Activated CD4-positive, alpha-beta memory T cell treated with anti-CD3 and anti-CD28 coated beads for 36 hours (primary cell): ENCODE measurements around the gene UBE2L3. TPM values are rescaled to one million over a fixed set of nuclear protein-coding genes. Genes with fewer than 3 reads are reported as not detected.
"Not testable (repeated sequence)": the region's sequence is repeated elsewhere in the genome, so short reads cannot be mapped to it uniquely, and the experiment has no call there.

Source experiments
- CTCF ChIA-PET: fragments of 350-600 bp; sonication (Branson Sonifier 250); formaldehyde crosslinking; loops from one replicate; lab custom pipeline; 2021; ENCODE audit warnings: antibody characterized with exemption, inconsistent platforms; lab: Charles Lee
- POLR2A ChIA-PET: fragments of 350-600 bp; sonication (Branson Sonifier 250); formaldehyde crosslinking; loops from one replicate; lab custom pipeline; 2021; ENCODE audit warnings: antibody characterized with exemption; lab: Charles Lee
- DNase-seq: peaks from one replicate; pipeline ENCODE4 v3.0.0-alpha.2; 2020
- H3K27ac Mint-ChIP-seq: one replicate; pipeline ENCODE4 v1.8.0; 2021; ENCODE audit warnings: mixed read lengths
- H3K27me3 Mint-ChIP-seq: one replicate; pipeline ENCODE4 v1.8.0; 2021; ENCODE audit warnings: mixed read lengths
- H3K36me3 Mint-ChIP-seq: one replicate; pipeline ENCODE4 v1.8.0; 2021; ENCODE audit warnings: mixed read lengths
- H3K4me1 Mint-ChIP-seq: one replicate; pipeline ENCODE4 v1.8.0; 2021; ENCODE audit warnings: low read depth, mixed read lengths
- H3K4me3 Mint-ChIP-seq: one replicate; pipeline ENCODE4 v1.8.0; 2021; ENCODE audit warnings: mild to moderate bottlenecking, mixed read lengths
- H3K9me3 Mint-ChIP-seq: one replicate; pipeline ENCODE4 v1.8.0; 2021; ENCODE audit warnings: mixed read lengths
- intact Hi-C: fragments of 100-400 bp; cut with micrococcal nuclease; formaldehyde crosslinking; loops from one replicate; pipeline ENCODE4 v1.15.1; 2023
- total RNA-seq, 2 experiments: library from RNA; stranded (reverse); gene quantifications; one replicate each; pipeline ENCODE4 v1.2.3, GENCODE V29; 2021

UBE2L3 gene
- total RNA-seq, 2 experiments from 2014 or later, result 52.4 to 53.1 TPM

DNA sequence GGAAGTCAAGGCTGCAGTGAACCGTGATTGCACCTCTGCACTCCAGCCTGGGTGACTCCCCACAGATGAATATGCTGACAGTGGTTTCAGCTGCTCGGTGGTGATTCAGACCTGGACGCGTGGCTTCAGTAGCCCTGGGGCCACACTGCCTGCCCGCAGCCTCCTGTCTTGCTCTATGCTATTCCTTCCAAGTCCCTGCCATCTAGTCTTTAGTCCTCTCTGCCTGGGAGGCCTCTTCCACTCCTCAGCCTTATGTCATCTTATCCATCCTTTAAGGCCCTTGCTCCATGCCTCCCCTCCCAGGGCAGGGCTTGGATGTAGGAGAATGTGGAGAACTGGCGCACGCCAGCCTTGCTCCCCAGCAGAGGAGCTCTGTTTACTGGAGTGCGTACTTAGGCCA, 39.3 kb downstream of the UBE2L3 start:
- H3K9me3 Mint-ChIP-seq, result no peaks in the 10 kb centered on the region
- intact Hi-C loops, result no loop called here
- H3K36me3 Mint-ChIP-seq, result peaks cover 14% of the 10 kb centered on the region
- H3K27ac Mint-ChIP-seq, result no peak overlapping the region
- ChIA-PET CTCF (interaction anchor here (0.8 to 2.2 kb wide), 5 partner anchors 16 to 40 kb away, joined by 3 to 7 read pairs (median 4); partner anchors contain the start of genes SDF2L1 and YDJC), POLR2A (interaction anchor here (0.9 kb wide), 1 partner anchor 19 kb away, joined by 3 read pairs; no protein-coding TSS in a partner anchor)
- H3K27me3 Mint-ChIP-seq, result no peaks in the 10 kb centered on the region
- peaks cover 33% of the 10 kb centered on the region for H3K4me1 Mint-ChIP-seq
- H3K4me3 Mint-ChIP-seq, result no peak overlapping the region
- DNase-seq, result no peak

DNA sequence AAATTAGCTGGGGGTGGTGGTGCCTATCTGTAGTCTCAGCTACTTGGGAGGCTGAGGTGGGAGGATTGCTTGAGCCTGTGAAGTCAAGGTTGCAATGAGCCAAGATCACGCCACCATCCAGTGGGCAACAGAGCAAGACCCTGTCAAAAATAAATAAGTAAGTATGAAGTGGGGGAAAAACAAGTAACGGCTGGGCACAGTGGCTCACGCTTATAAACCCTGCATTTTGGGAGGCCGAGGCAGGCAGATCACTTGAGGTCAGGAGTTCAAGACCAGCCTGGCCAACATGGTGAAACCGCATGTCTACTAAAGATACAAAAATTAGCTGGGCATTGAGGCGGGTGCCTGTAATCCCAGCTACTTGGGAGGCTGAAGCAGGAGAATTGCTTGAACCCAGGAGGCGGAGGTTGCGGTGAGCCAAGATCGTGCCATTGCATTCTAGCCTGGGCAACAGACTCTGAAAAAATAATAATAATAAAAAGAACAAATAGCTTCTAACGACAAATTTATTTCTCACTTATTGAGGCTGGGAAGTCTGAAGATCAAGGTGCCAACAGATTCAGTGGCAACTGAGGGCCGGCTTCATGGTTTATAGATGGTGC, 42.1 kb downstream of the UBE2L3 start:
- H3K4me3 Mint-ChIP-seq, intact Hi-C loops, POLR2A ChIA-PET, H3K27ac Mint-ChIP-seq, H3K9me3 Mint-ChIP-seq, DNase-seq, H3K27me3 Mint-ChIP-seq: not testable (repeated sequence)
- Mint-ChIP-seq H3K4me1 (peaks cover 39% of the 10 kb centered on the region), H3K36me3 (peaks cover 22% of the 10 kb centered on the region)
- CTCF ChIA-PET, result interaction anchor here (1.4 to 3.3 kb wide), 3 partner anchors 13 to 37 kb away, joined by 6 to 15 read pairs (median 6); partner anchors contain the start of gene YDJC

DNA sequence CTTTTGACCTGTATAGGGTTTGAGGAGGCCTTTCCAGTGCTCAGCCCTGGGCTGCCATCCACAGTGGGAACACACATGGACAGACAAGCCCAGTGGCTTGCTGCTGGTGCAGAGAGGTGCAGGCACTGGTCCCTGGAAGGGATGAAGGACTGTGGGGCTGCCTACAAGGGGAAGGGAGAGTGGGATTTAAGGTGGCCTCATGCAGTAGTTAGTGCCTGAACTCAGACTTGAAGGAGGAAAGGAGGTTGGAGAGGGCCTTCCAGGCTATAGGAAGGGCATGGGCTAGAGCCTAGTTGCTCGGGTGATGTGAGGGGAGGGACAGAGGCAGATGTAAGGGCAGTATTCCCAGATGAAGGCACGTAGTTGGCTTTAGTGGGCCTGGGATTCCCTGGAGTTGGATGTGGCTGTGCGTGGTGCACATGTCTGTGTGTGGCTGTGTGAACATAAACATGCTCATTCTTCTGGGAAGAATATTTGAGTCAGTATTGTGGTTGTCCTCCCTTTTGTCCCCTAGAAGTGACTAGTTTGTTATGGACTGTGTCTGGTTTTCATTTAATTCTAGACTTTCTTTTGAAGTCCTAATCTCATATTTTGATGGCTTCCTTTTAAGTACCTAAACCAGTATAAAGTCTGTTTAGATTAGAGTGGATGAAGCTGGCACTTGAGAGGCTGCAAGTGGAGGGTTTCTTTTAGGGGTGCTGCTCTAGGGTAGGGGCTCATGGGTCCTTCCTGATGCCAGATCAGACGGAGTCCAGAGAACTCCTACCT, 43.9 kb downstream of the UBE2L3 start:
- intact Hi-C loops, result no loop called here
- Mint-ChIP-seq H3K4me1 (peaks cover 36% of the 10 kb centered on the region), H3K36me3 (peaks cover 26% of the 10 kb centered on the region), H3K4me3 (no peak overlapping the region), H3K27ac (peak overlapping the region; percentile 84), H3K27me3 (no peaks in the 10 kb centered on the region), H3K9me3 (no peaks in the 10 kb centered on the region)
- DNase-seq, result no peak
- ChIA-PET POLR2A (no interaction called here), CTCF (interaction anchor here (3.3 kb wide), 1 partner anchor 18 kb away, joined by 15 read pairs; the partner anchor contains the start of gene YDJC)

DNA sequence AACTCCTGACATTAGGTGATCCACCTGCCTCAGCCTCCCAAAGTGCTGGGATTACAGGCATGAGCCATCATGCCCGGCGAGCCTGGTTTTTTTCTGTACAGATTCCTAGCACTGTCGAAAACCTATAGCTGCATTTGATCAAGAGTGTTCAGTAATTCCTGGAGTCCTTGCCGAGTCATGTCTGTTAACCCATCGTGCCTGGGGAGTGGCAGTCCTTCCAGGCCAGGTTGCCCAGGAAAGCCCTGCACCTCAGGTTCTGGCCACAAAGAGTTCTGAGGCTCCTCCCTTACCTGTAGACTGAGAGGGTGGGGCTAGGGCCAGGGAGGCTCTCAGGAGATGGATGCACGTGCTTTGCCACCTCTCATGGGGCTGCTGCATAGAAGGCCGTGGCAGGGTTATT, 45.3 kb downstream of the UBE2L3 start:
- H3K27me3 Mint-ChIP-seq, result no peaks in the 10 kb centered on the region
- H3K27ac Mint-ChIP-seq, result no peak overlapping the region
- H3K9me3 Mint-ChIP-seq, result no peaks in the 10 kb centered on the region
- peaks cover 24% of the 10 kb centered on the region for H3K36me3 Mint-ChIP-seq
- ChIA-PET CTCF (interaction anchor here (0.7 to 1.4 kb wide), 2 partner anchors 9 to 34 kb away, joined by 3 read pairs; no protein-coding TSS in a partner anchor), POLR2A (no interaction called here)
- no peak for DNase-seq
- H3K4me1 Mint-ChIP-seq, result peaks cover 27% of the 10 kb centered on the region
- H3K4me3 Mint-ChIP-seq, result no peak overlapping the region
- intact Hi-C loops, result no loop called here

DNA sequence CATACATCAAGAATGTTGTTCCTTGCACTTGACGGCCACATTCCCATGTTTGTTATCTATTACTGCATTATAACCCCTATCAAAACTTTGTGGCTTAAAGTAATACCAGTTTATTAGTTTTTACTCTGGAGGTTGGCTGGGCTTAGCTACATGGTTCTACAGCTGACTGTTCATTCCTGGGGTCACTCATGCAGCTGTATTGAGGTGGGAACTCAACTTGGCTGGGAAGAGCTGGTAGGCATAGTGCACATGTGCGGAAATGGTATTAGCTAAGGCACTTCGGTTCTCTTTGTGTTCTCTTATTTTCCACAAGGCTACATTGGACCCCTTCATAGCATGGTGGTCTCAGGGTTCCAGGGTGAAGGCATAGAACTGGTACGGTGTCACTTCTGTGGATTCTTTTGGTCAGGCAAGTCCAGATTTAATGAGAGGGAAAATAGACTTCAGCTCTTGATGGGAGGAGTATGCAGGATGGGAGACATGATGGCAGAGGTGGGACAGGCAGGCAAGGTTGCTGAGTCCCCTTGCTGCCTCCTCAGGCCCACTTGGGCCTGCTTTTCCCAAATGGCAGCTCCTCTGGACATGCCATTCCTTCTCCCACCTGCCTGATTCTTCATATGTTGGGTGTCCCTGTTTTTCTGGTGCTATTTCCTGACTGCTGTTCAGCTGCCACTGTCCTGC, 46.2 kb downstream of the UBE2L3 start:
- intact Hi-C loops, result no loop called here
- POLR2A ChIA-PET, result no interaction called here
- peak overlapping the region; percentile 65 for H3K27ac Mint-ChIP-seq
- H3K27me3 Mint-ChIP-seq, result no peaks in the 10 kb centered on the region
- no peak for DNase-seq
- H3K4me3 Mint-ChIP-seq, result no peak overlapping the region
- CTCF ChIA-PET, result interaction anchor here (0.7 to 1.6 kb wide), 5 partner anchors 9 to 33 kb away, joined by 3 to 5 read pairs (median 3); no protein-coding TSS in a partner anchor
- peaks cover 22% of the 10 kb centered on the region for H3K4me1 Mint-ChIP-seq
- no peaks in the 10 kb centered on the region for H3K9me3 Mint-ChIP-seq
- H3K36me3 Mint-ChIP-seq, result peaks cover 24% of the 10 kb centered on the region

DNA sequence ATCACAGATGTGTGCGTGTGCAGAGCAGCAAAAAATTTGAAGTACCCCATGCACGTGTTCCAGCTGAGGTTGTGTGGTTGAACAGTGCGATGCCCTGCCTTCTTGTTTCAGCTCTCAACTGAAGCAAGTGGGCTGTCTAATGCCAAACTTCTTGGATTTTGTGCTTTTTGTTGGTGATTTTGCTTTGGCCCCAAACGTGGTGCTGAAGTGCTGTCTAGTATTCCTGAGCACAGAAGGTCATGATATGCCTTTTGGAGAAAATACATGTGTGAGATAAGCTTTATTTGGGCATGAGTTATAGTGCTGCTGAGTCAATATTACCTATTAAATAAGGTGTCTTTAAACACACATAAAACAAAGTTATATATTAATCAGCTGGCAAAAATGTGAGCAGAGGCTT, 48.2 kb downstream of the UBE2L3 start:
- Mint-ChIP-seq H3K36me3 (peaks cover 24% of the 10 kb centered on the region), H3K27ac (peak overlapping the region; percentile 21), H3K4me1 (peaks cover 24% of the 10 kb centered on the region), H3K27me3 (no peaks in the 10 kb centered on the region), H3K4me3 (no peak overlapping the region), H3K9me3 (no peaks in the 10 kb centered on the region)
- DNase-seq, result no peak
- ChIA-PET POLR2A (no interaction called here), CTCF (interaction anchor here (0.8 to 2.6 kb wide), 4 partner anchors 12 to 31 kb away, joined by 3 to 14 read pairs (median 4); partner anchors contain the start of gene YDJC)
- intact Hi-C loops, result no loop called here

DNA sequence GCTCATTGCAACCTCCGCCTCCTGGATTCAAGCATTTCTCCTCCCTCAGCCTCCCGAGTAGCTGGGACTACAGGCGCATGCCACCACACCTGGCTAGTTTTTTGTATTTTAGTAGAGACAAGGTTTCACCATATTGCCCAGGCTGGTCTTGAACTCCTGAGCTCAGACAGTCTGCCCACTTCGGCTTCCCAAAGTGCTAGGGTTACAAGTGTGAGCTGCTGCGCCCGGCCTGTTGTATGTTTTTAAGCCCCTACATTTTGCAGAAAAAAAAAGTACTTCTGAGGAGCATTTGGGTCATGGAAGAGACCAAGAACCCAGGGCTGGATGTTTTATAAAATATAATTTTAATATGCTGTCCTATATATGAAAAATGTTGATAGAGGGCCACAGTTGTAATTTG, 49.8 kb downstream of the UBE2L3 start:
- H3K4me3 Mint-ChIP-seq, H3K27ac Mint-ChIP-seq, H3K27me3 Mint-ChIP-seq, DNase-seq, H3K9me3 Mint-ChIP-seq, intact Hi-C loops, POLR2A ChIA-PET: not testable (repeated sequence)
- peaks cover 19% of the 10 kb centered on the region for H3K4me1 Mint-ChIP-seq
- H3K36me3 Mint-ChIP-seq, result peaks cover 22% of the 10 kb centered on the region
- CTCF ChIA-PET, result interaction anchor here (1.3 to 2.6 kb wide), 3 partner anchors 13 to 26 kb away, joined by 3 to 14 read pairs (median 6); partner anchors contain the start of gene YDJC

DNA sequence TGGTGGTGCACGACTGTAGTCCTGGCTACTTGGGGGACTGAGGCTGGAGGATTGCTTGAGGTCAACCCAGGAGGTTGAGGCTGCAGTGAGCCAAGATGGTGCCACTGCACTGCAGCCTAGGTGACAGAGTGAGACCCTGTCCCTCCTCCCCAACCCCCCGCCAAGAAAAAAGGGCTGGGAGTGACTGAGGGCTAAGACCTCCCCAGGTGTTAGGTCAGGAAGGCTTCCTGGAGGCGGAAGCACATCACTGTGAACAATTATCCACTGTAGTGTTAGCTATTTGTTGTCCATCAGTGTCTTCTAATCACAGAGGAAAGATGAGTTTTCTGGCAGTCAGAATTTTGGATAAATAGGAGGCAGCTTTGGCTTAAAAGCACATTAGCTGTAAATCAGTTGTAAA, 53.5 kb downstream of the UBE2L3 start:
- CTCF ChIA-PET, result interaction anchor here (1.1 kb wide), 1 partner anchor 8 kb away, joined by 3 read pairs; the partner anchor contains the start of gene YDJC
- Mint-ChIP-seq H3K27ac (peak overlapping the region; percentile 42), H3K27me3 (no peaks in the 10 kb centered on the region), H3K4me3 (no peak overlapping the region), H3K9me3 (no peaks in the 10 kb centered on the region), H3K36me3 (peaks cover 5% of the 10 kb centered on the region), H3K4me1 (peaks cover 7% of the 10 kb centered on the region)
- POLR2A ChIA-PET, result no interaction called here
- DNase-seq, result no peak
- intact Hi-C loops, result no loop called here

DNA sequence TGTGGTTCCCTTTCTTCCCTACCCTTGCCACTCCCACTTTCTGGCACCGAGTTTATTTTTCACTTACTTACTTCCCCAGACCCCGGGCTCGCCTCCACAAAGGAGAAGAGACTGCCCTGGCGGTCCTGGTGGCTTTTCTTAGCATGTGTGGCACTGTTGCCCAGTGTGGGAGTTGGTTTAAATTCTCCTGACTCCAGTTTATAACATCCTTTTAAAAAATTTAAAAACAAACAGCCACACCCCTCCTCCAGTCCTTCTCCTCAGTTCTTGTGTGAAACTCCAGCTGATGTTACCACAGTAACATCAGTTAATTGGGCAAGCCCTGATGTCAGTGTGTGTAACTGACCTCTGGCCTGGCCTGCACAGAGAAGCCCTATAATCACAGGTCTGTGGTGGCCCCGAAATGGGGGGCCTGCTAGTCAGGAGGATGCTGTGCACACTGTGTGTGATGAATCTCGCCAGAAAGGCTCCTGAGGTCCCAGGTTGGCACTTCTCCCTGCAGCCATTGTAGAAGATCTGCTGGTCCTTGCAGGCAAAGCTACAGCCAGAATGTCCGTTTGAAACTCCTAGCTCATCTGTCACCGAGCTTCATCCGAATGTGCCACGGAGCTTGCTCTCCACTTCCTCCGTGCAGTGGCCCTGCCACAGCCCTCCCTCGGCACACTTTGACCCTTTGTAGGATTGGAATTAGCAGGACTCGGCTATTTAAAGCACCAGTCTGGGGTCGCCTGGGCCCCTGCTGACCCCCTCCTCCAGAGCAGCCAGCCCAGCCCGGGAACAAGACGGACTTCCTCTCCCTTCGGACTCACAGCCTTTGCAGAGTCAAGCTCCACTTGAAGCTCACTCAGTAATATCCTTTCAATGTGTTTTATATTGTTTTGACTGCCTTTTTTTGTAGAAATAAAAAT, 54.8 kb downstream of the UBE2L3 start:
- H3K9me3 Mint-ChIP-seq, result no peaks in the 10 kb centered on the region
- H3K4me1 Mint-ChIP-seq, result peaks cover 15% of the 10 kb centered on the region
- peak overlapping the region; percentile 28 for H3K27ac Mint-ChIP-seq
- no peaks in the 10 kb centered on the region for H3K27me3 Mint-ChIP-seq
- no peak for DNase-seq
- CTCF ChIA-PET, result interaction anchor here (1.0 to 2.9 kb wide), 7 partner anchors 12 to 141 kb away, joined by 3 to 15 read pairs (median 6); partner anchors contain the start of gene SDF2L1
- H3K36me3 Mint-ChIP-seq, result peaks cover 11% of the 10 kb centered on the region
- POLR2A ChIA-PET, result no interaction called here
- intact Hi-C loops, result no loop called here
- H3K4me3 Mint-ChIP-seq, result no peak overlapping the region

DNA sequence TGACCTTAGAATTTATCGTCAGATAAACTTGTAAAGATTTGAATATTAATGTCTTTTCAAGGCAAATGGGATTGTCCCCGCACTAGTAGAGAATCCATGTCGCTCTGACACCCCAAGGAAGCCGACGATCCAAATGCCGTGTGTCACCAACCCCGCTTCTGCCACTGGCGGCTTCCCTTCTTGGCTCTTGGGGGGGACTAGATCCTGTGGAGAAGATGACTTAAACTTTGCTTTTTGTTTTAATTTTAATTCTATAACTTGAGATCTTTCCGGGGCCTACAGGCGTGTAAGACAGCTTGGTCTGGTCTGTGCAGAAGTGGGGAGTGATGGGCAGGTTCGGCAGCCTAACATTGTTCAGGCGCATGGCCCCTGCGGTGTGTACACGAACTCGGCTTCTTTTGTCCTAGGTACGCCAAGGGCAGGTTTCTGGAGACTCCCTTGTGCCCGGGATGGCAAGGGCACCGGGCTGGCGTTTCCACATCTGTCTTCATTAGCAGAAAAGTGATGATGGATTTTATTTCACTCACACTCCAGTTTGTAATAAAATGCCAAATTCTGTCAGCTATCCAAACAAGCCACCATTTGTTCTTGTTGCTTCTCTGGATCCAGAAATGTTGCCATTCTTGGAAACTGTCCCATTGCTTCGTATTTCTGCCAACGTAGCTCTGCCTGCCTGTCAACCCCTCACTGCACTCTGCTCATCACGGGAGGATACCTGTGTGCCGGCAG, 55.6 kb downstream of the UBE2L3 start:
- peaks cover 22% of the 10 kb centered on the region for H3K4me1 Mint-ChIP-seq
- ChIA-PET CTCF (interaction anchor here (0.6 to 2.9 kb wide), 11 partner anchors 9 to 140 kb away, joined by 3 to 15 read pairs (median 5); partner anchors contain the start of gene SDF2L1), POLR2A (no interaction called here)
- no peaks in the 10 kb centered on the region for H3K27me3 Mint-ChIP-seq
- no peaks in the 10 kb centered on the region for H3K9me3 Mint-ChIP-seq
- intact Hi-C loops, result no loop called here
- no peak for DNase-seq
- H3K4me3 Mint-ChIP-seq, result no peak overlapping the region
- peak overlapping the region; percentile 28 for H3K27ac Mint-ChIP-seq
- H3K36me3 Mint-ChIP-seq, result peaks cover 19% of the 10 kb centered on the region
